SK-N-SH (cell line): Measurements from ENCODE around the gene NHS.

Source experiments
- CTCF ChIP-seq: fragments of 200-600 bp; sonication (generic); IDR thresholded peaks from 2 replicates; pipeline ENCODE4 v1.6.1; 2017; ENCODE audit warnings: antibody characterized with exemption, mild to moderate bottlenecking, moderate library complexity
- EP300 ChIP-seq, 2 experiments: IDR thresholded peaks; 2 replicates each; pipeline versions ENCODE4 v1.4.0 to v1.6.1; 2012; ENCODE audit warnings: borderline replicate concordance in 1 of 2, low read depth in 1 of 2, low read length in 1 of 2

DNA sequence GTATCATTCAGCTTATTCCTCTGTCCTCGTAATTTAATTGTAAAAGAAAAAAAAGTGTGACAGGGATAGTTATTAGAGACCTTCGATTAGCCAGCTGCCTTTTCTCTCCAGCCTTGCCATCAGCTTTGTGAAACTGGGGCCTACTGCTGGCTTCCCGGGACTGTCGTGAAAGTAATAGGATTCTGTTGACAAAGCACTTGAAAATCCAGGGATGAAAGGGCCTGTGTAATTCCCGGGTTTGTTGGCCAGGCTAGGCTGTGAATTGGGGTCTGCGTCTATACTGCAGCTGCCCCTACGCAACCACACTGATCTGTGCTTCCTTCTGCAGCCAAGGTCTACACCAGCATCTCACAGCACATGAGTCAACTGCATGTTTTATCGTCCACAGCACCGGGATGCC lies 241.9 kb downstream of the NHS start:
- TF ChIP-seq EP300 (IDR thresholded peaks at IDR 0.05; ENCODE audit: borderline replicate concordance in 1 of 2, low read depth in 1 of 2, low read length in 1 of 2) (no peak), CTCF (no peak)
